OCI-LY7 (cell line): Measurements from ENCODE around the gene TMEM271. TPM values are rescaled to one million over a fixed set of nuclear protein-coding genes. Genes with fewer than 3 reads are reported as not detected.

Experiments
- BruUV-seq: library from RNA; stranded (reverse); fragments of 400-500 nt; replicated peaks from 2 replicates; lab custom pipeline; 2021; lab: Mats Ljungman, UMichigan
- CTCF ChIA-PET: fragments of 300-600 bp; sonication (Branson Sonifier 250); formaldehyde crosslinking; loops from one replicate; lab custom pipeline; 2022; ENCODE audit warnings: antibody characterized with exemption; ENCODE audit not compliant: unreplicated experiment; lab: Charles Lee
- POLR2A ChIA-PET: fragments of 300-600 bp; sonication (Branson Sonifier 250); formaldehyde crosslinking; loops from one replicate; lab custom pipeline; 2022; ENCODE audit warnings: antibody characterized with exemption; lab: Charles Lee
- DNase-seq: peaks from one replicate; pipeline ENCODE4 v3.0.0-alpha.2; 2015; ENCODE audit warnings: low spot score
- H2AFZ ChIP-seq: fragments of 200-600 bp; sonication (generic), shearing (Covaris generic); 2 replicates; pipeline ENCODE4 v1.6.1; 2014; ENCODE audit warnings: mild to moderate bottlenecking, antibody characterized with exemption, low read length, moderate library complexity
- H3K27ac ChIP-seq: fragments of 200-600 bp; sonication (generic); 2 replicates; pipeline ENCODE4 v1.5.1; 2014; ENCODE audit warnings: mixed run types, low read depth, mild to moderate bottlenecking, moderate library complexity, low read length, inconsistent platforms; ENCODE audit not compliant: poor library complexity, severe bottlenecking
- H3K36me3 ChIP-seq: fragments of 200-600 bp; sonication (generic); 2 replicates; pipeline ENCODE4 v1.6.1; 2014; ENCODE audit warnings: mild to moderate bottlenecking, antibody characterized with exemption, low read length, moderate library complexity, mixed read lengths; ENCODE audit not compliant: insufficient read depth
- H3K4me1 ChIP-seq: fragments of 200-600 bp; sonication (generic); 2 replicates; pipeline ENCODE4 v1.5.1; 2014; ENCODE audit warnings: mild to moderate bottlenecking, low read length; ENCODE audit not compliant: insufficient read depth, poor library complexity, severe bottlenecking
- H3K4me2 ChIP-seq: fragments of 200-600 bp; sonication (generic); 2 replicates; pipeline ENCODE4 v1.6.1; 2014; ENCODE audit warnings: mild to moderate bottlenecking, low read length
- H3K4me3 ChIP-seq: fragments of 200-600 bp; sonication (generic); 2 replicates; pipeline ENCODE4 v1.5.1; 2014; ENCODE audit warnings: mild to moderate bottlenecking, low read depth, low read length; ENCODE audit not compliant: poor library complexity, severe bottlenecking
- H3K79me2 ChIP-seq: fragments of 200-600 bp; sonication (generic); 2 replicates; pipeline ENCODE4 v1.6.1; 2016; ENCODE audit warnings: low read depth, mild to moderate bottlenecking, low read length, moderate library complexity, mixed read lengths; ENCODE audit not compliant: insufficient read depth
- H3K9me2 ChIP-seq: fragments of 200-600 bp; sonication (generic); 2 replicates; pipeline ENCODE4 v1.6.1; 2016; ENCODE audit warnings: mild to moderate bottlenecking, low read length, mixed read lengths; ENCODE audit not compliant: insufficient read depth
- H3K9me3 ChIP-seq: fragments of 200-600 bp; sonication (generic); 2 replicates; pipeline ENCODE4 v1.6.1; 2014; ENCODE audit warnings: mild to moderate bottlenecking, mixed run types, low read length, mixed read lengths
- H4K20me1 ChIP-seq: fragments of 200-600 bp; sonication (generic); 2 replicates; pipeline ENCODE4 v1.6.1; 2014; ENCODE audit warnings: mild to moderate bottlenecking, antibody characterized with exemption, low read length, moderate library complexity, mixed read lengths; ENCODE audit not compliant: insufficient read depth
- EZH2phosphoT487 ChIP-seq: fragments of 200-600 bp; sonication (generic); IDR thresholded peaks from 2 replicates; pipeline ENCODE4 v1.6.1; 2018; ENCODE audit warnings: low read depth, borderline replicate concordance, mild to moderate bottlenecking, mixed run types, antibody characterized with exemption, low read length, moderate library complexity, mixed read lengths
- intact Hi-C: fragments of 100-400 bp; cut with micrococcal nuclease; formaldehyde crosslinking; loops from one replicate; pipeline ENCODE4 v1.10.0; 2022; ENCODE audit not compliant: unreplicated experiment
- total RNA-seq, 2 experiments: library from RNA; depleted of rRNA in 1 of 2; stranded (reverse); fragments of >200 nt in 1 of 2; shearing (Covaris generic) in 1 of 2; gene quantifications; 2 replicates each; pipeline ENCODE4 v1.2.3, GENCODE V29; 2014 to 2022
- TF ChIP-seq, protein P1 (sequence below): fragments of 200-600 bp; sonication (generic); conservative IDR thresholded peaks from 2 replicates; pipeline ENCODE4 v1.5.1; 2014; ENCODE audit warnings: mild to moderate bottlenecking, antibody characterized with exemption, low read length, moderate library complexity, mixed read lengths

Gene TMEM271
- total RNA-seq, 2 experiments from 2014 or later, result not detected

DNA sequence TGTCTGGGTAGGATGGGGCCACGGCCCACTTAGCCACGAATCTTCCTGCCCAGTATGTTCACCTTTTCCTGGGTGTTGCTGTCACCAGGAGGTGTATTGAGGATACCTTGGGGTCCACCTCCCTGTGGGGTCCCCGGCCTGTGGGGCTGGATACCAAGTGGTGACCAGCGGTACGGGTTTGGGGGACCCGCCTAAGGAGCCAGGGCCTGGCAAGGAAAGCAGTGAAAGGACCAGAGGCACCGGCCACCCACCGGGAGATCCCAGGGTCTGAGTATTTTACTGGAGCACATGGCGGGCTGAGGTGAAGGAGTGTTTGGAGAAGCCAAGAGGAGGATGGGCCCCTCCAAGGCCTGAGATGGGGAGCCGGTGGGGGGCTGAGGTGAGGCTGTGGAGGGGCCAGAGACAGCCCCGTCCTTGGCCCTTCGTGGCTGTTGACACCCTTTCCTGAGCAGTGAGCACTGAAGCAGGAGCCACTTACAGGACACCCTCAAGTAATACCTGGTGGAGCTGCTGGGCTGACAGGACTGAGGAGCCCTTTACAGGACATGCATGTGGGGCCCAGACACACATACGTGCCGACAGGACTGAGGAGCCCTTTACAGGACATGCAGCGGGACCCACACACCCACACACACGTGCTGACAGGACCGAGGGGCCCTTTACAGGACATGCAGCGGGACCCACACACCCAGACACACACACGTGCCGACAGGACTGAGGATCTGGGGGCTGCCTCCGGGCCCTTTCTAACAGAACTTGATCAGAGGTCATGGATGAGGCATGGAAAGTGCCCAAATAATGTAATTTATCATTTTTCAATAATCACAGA is 38.4 kb downstream of the TMEM271 start:
- Histone ChIP-seq H3K27ac (no peak overlapping the region), H3K4me2 (no peak overlapping the region), H3K36me3 (peaks cover 5% of the 10 kb centered on the region; the same call in 1 of the 2 replicates), H3K9me3 (peaks cover 6% of the 10 kb centered on the region; the same call in 1 of the 2 replicates), H3K9me2 (no peaks in the 10 kb centered on the region; the same call in 1 of the 2 replicates), H3K4me3 (no peak overlapping the region), H4K20me1 (no peaks in the 10 kb centered on the region), H3K79me2 (no peaks in the 10 kb centered on the region), H3K4me1 (no peaks in the 10 kb centered on the region), H2AFZ (no peak overlapping the region)
- intact Hi-C loops, result no loop called here
- ChIA-PET CTCF (no interaction called here), POLR2A (no interaction called here)
- BruUV-seq, result no TSS peak
- TF ChIP-seq, protein P1, sequence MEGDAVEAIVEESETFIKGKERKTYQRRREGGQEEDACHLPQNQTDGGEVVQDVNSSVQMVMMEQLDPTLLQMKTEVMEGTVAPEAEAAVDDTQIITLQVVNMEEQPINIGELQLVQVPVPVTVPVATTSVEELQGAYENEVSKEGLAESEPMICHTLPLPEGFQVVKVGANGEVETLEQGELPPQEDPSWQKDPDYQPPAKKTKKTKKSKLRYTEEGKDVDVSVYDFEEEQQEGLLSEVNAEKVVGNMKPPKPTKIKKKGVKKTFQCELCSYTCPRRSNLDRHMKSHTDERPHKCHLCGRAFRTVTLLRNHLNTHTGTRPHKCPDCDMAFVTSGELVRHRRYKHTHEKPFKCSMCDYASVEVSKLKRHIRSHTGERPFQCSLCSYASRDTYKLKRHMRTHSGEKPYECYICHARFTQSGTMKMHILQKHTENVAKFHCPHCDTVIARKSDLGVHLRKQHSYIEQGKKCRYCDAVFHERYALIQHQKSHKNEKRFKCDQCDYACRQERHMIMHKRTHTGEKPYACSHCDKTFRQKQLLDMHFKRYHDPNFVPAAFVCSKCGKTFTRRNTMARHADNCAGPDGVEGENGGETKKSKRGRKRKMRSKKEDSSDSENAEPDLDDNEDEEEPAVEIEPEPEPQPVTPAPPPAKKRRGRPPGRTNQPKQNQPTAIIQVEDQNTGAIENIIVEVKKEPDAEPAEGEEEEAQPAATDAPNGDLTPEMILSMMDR, result no peak
- DNase-seq, result no peak

DNA sequence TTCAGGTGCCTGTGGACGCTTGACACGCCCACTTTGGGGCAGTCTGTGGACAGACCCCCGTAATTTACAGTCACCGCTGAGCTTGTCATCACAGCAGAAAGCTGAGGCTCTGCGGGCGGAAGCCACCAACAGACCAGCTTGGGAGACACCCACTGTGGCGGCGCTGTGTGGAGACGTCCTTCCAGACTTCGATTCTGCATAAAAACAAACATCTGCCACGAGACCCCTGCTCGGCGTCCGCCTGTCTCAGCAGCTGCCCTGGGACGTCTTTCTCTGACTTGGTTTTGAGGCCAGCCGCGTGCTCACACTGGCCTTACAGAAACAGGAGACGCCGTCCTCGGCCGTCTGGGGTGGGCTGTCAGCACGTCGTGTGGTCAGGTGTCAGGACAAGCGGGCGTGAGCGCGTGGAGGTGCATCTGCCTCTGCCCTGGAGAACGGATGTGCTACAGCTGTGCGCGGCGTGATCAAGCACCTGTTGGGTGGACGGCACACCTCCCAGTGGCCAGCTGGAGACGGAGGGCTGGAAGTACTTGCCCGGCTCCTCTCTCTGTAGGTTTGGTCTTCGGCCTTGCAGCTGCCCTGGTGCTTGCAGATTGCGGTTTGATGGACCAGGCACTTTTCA is 39.6 kb downstream of the TMEM271 start:
- DNase-seq, result no peak
- Histone ChIP-seq H3K36me3 (peaks cover 17% of the 10 kb centered on the region), H3K9me2 (no peaks in the 10 kb centered on the region), H3K4me1 (no peaks in the 10 kb centered on the region), H3K4me3 (no peak overlapping the region), H3K4me2 (no peak overlapping the region), H3K79me2 (no peaks in the 10 kb centered on the region), H2AFZ (no peak overlapping the region), H3K9me3 (no peaks in the 10 kb centered on the region; the same call in 1 of the 2 replicates), H3K27ac (no peak overlapping the region), H4K20me1 (no peaks in the 10 kb centered on the region)
- TF ChIP-seq, protein P1, result no peak
- no TSS peak for BruUV-seq
- POLR2A ChIA-PET, result no interaction called here
- CTCF ChIA-PET, result no interaction called here
- intact Hi-C loops, result no loop called here

DNA sequence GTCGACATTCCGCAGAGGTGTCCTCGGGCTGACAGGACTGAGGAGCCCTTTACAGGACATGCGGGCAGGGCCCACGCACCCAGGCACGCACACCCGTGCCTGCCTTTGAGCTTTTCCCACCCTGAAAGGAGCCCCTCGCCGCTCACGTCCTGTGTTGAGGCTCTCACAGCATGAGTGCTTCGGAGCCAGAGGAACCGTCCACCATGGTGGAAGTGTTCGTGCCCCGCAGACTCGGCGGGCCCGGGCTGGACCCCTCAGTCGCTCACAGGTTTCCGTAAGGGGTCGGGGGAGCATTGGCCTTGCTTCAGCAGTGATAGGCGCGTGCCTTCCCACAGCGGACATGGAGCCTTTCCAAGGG is 40.2 kb downstream of the TMEM271 start:
- Histone ChIP-seq H3K79me2 (no peaks in the 10 kb centered on the region), H3K4me1 (no peaks in the 10 kb centered on the region), H3K4me2 (no peak overlapping the region), H2AFZ (no peak overlapping the region), H3K4me3 (no peak overlapping the region), H3K9me3 (no peaks in the 10 kb centered on the region; the same call in 1 of the 2 replicates), H3K36me3 (peaks cover 21% of the 10 kb centered on the region), H4K20me1 (no peaks in the 10 kb centered on the region), H3K27ac (no peak overlapping the region), H3K9me2 (no peaks in the 10 kb centered on the region)
- POLR2A ChIA-PET, result no interaction called here
- DNase-seq, result no peak
- intact Hi-C loops, result no loop called here
- CTCF ChIA-PET, result no interaction called here
- TF ChIP-seq EZH2phosphoT487, result no peak
- TF ChIP-seq, protein P1, result no peak
- BruUV-seq, result no TSS peak
